Measurements from ENCODE around the gene ZCCHC24. TPM values are rescaled to one million over a fixed set of nuclear protein-coding genes. Genes with fewer than 3 reads are reported as not detected.

Gene ZCCHC24
- total RNA-seq, 3 donors from 2014 or later (not counting 1 experiment from before 2014, with no cell fraction given) = 2.8 to 4.0 (median 3.6) TPM

DNA sequence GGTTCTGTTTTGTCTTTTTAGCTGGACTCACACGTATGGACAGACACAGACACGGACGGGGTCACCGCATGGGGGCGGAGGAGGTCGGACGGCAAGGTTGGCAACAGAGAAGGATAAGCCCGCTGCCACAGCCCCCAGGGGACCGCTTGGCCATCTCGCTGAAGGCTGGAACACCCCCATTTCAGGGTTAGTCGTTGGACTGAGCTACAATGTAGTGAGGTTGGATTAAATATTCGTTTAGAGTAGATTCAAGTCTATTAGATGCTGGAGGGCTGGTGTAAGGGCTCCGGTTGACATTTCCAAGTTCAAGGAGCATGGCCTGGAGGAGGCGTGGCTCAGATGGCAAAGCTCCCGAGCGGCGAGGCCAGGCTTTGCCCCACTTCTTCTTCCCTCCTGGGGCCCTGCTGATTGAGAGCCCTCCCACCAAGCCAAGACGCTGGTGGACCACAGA is 62.9 kb downstream of the ZCCHC24 start:
- no peaks in the 10 kb centered on the region for H3K36me3 Mint-ChIP-seq
- H3K27ac ChIP-seq (ENCODE audit: low read length) = no peak overlapping the region
- H3K9me3 ChIP-seq (ENCODE audit: control insufficient read depth, insufficient read depth, low read length) = no peaks in the 10 kb centered on the region
- no peaks in the 10 kb centered on the region for H3K27me3 Mint-ChIP-seq (ENCODE audit: low read depth in 2 of 2)
- H3K4me3 ChIP-seq (ENCODE audit: low read length) = no peak overlapping the region
- H3K4me1 Mint-ChIP-seq = no peaks in the 10 kb centered on the region
- H3K27me3 ChIP-seq (ENCODE audit: control insufficient read depth, insufficient read depth, low read length) = no peaks in the 10 kb centered on the region
- TF ChIP-seq, protein P1, sequence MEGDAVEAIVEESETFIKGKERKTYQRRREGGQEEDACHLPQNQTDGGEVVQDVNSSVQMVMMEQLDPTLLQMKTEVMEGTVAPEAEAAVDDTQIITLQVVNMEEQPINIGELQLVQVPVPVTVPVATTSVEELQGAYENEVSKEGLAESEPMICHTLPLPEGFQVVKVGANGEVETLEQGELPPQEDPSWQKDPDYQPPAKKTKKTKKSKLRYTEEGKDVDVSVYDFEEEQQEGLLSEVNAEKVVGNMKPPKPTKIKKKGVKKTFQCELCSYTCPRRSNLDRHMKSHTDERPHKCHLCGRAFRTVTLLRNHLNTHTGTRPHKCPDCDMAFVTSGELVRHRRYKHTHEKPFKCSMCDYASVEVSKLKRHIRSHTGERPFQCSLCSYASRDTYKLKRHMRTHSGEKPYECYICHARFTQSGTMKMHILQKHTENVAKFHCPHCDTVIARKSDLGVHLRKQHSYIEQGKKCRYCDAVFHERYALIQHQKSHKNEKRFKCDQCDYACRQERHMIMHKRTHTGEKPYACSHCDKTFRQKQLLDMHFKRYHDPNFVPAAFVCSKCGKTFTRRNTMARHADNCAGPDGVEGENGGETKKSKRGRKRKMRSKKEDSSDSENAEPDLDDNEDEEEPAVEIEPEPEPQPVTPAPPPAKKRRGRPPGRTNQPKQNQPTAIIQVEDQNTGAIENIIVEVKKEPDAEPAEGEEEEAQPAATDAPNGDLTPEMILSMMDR (IDR thresholded peaks at IDR 0.05) = no peak
- no peaks in the 10 kb centered on the region for H3K36me3 ChIP-seq (ENCODE audit: control insufficient read depth, insufficient read depth, low read length)
- H3K27ac Mint-ChIP-seq = no peak overlapping the region
- H3K4me1 ChIP-seq (ENCODE audit: control insufficient read depth, insufficient read depth, low read length) = no peaks in the 10 kb centered on the region
- WGBS (ENCODE audit: insufficient coverage) = 90% methylated on average over 18 of the region's 18 CpGs
- no peak for ATAC-seq
- no peaks in the 10 kb centered on the region for H3K9me3 Mint-ChIP-seq
- peak in 1 of 2 donors; percentile 9 for DNase-seq
- no peak overlapping the region for H3K4me3 Mint-ChIP-seq
- intact Hi-C loops (cut with micrococcal nuclease) = no loop called here

DNA sequence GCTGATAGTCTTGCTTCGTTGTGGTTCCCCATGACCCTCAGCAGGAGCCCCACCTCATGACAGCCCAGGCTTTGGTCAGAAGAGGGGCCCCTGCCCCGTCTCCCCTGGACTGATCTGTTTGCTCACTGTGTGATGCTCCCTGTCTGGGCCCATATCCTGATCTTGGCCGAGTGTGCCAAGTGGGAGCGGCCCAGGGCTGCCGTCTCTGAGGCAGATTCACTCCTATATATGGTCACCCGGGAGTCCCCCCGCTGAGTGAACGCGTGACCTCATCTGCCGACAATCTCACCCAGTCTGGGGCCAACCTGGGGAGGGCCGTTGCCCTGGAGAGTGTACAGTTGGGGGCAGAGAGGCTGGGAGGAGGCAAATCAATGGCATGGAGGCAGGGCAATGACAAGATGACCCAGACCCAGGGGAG is 63.6 kb downstream of the ZCCHC24 start:
- Histone ChIP-seq H3K27me3 (ENCODE audit: control insufficient read depth, insufficient read depth, low read length) (no peaks in the 10 kb centered on the region), H3K9me3 (ENCODE audit: control insufficient read depth, insufficient read depth, low read length) (no peaks in the 10 kb centered on the region), H3K4me1 (ENCODE audit: control insufficient read depth, insufficient read depth, low read length) (no peaks in the 10 kb centered on the region), H3K4me3 (ENCODE audit: low read length) (no peak overlapping the region), H3K36me3 (ENCODE audit: control insufficient read depth, insufficient read depth, low read length) (no peaks in the 10 kb centered on the region), H3K27ac (ENCODE audit: low read length) (no peak overlapping the region)
- no peaks in the 10 kb centered on the region for H3K27me3 Mint-ChIP-seq (ENCODE audit: low read depth in 2 of 2)
- H3K9me3 Mint-ChIP-seq = no peaks in the 10 kb centered on the region
- ATAC-seq = no peak
- DNase-seq = peak in 1 of 2 donors; percentile 4
- no peak overlapping the region for H3K4me3 Mint-ChIP-seq
- 91% methylated on average over 11 of the region's 11 CpGs for WGBS (ENCODE audit: insufficient coverage)
- H3K36me3 Mint-ChIP-seq = no peaks in the 10 kb centered on the region
- no peak overlapping the region for H3K27ac Mint-ChIP-seq
- intact Hi-C loops (cut with micrococcal nuclease) = no loop called here
- TF ChIP-seq, protein P1 (IDR thresholded peaks at IDR 0.05) = no peak
- H3K4me1 Mint-ChIP-seq = no peaks in the 10 kb centered on the region

DNA sequence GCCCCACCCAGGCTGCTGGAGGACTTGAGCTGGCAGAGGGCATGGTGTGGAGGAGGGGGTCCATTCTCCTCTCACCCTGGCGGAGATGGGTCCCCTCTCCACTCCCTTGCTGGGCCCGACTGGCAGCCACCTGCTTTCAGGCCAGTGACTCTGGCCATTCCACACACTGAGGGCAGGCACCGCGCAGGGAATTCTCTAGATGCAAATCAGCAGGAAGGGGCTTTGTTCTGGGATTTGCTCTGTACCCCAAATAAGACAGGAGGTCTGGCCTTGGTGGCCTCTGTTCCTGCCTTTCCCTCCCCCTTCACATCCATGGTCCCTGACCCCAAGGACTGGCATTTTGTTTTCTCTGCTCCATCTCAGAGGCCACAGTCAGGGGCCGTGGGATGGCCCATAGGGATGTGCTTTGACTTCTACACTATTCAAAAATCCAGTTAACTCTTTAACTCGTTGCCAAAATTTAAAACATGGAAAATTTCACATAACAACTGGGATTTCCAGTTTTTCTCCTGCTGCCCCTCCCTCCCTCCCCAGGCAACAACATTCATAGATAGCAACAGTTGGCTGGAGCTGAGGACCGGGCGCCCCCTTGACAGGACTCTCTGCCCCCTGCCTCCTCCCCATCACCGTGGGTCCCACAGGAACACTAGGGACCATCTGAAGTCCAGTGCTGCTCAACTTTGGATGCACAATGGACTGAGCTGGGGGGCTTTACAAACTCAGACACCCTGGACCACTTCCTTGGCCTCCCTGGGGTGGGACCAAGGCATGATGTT is 64.3 kb downstream of the ZCCHC24 start:
- no peaks in the 10 kb centered on the region for H3K27me3 ChIP-seq (ENCODE audit: control insufficient read depth, insufficient read depth, low read length)
- no peaks in the 10 kb centered on the region for H3K4me1 ChIP-seq (ENCODE audit: control insufficient read depth, insufficient read depth, low read length)
- Mint-ChIP-seq H3K4me1 (no peaks in the 10 kb centered on the region), H3K9me3 (no peaks in the 10 kb centered on the region), H3K27me3 (ENCODE audit: low read depth in 2 of 2) (no peaks in the 10 kb centered on the region), H3K27ac (no peak overlapping the region), H3K36me3 (no peaks in the 10 kb centered on the region), H3K4me3 (no peak overlapping the region)
- no peaks in the 10 kb centered on the region for H3K9me3 ChIP-seq (ENCODE audit: control insufficient read depth, insufficient read depth, low read length)
- ATAC-seq = no peak
- intact Hi-C loops (cut with micrococcal nuclease) = no loop called here
- TF ChIP-seq, protein P1 (IDR thresholded peaks at IDR 0.05) = no peak
- DNase-seq = peak in 1 of 2 donors; percentile 6
- H3K4me3 ChIP-seq (ENCODE audit: low read length) = no peak overlapping the region
- H3K27ac ChIP-seq (ENCODE audit: low read length) = no peak overlapping the region
- WGBS (ENCODE audit: insufficient coverage) = 89% methylated on average over 9 of the region's 9 CpGs
- H3K36me3 ChIP-seq (ENCODE audit: control insufficient read depth, insufficient read depth, low read length) = no peaks in the 10 kb centered on the region

All from natural killer cell (primary cell).